Measurements from ENCODE around the gene FREM2. TPM values are rescaled to one million over a fixed set of nuclear protein-coding genes. Genes with fewer than 3 reads are reported as not detected.

FREM2 gene
- total and polyA plus RNA-seq, 2 of the 4 experiments (the other 2 are of a cell fraction): not detected

DNA sequence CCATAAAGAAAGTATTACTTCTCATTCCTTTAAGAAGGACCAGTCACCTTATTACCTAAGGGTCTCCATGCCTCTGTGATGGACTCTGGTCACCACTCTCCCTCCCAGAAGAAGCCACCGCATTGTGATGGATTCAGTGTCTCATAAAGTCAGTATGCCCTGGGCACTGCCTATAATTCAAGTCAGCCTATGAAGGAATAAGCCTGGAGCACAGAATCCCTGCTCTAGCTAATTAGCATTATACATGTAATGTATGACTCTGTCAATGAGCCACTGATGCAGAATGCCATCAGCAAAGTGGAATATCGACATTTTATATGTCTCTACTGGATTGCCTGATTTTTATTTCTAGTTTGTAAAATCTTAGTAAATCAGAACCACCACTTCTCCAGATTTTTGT is 14.9 kb upstream of the FREM2 start:
- Histone ChIP-seq H3K79me1 (ENCODE audit: low read depth in 1 of 2, low read length in 2 of 2) (no peaks in the 10 kb centered on the region), H3K4me2 (ENCODE audit: low read depth, low read length) (no peak overlapping the region), H4K20me1 (ENCODE audit: insufficient read depth, low read length) (no peaks in the 10 kb centered on the region), H4K91ac (ENCODE audit: insufficient read depth, low read depth, low read length) (no peak overlapping the region), H4K5ac (ENCODE audit: low read depth, low read length) (no peak overlapping the region), H3K9ac (ENCODE audit: low read depth, low read length) (no peak overlapping the region), H3K9me3 (ENCODE audit: control insufficient read depth, insufficient read depth, low read length) (no peaks in the 10 kb centered on the region), H3K4me3 (ENCODE audit: insufficient read depth, low read depth, low read length) (no peak overlapping the region), H3K14ac (replicated peaks; ENCODE audit: low read depth, low read length) (no peak overlapping the region), H3K36me3 (ENCODE audit: control insufficient read depth, insufficient read depth, low read length) (no peaks in the 10 kb centered on the region), H3K4me1 (ENCODE audit: control insufficient read depth, insufficient read depth, low read length) (no peaks in the 10 kb centered on the region), H3K4ac (ENCODE audit: low read depth, low read length) (no peak overlapping the region), H2BK120ac (ENCODE audit: low read depth, low read length) (no peak overlapping the region), H4K8ac (ENCODE audit: low read depth in 2 of 2, low read length in 2 of 2) (no peak overlapping the region), H3K18ac (ENCODE audit: low read depth, low read length) (no peak overlapping the region), H3K56ac (ENCODE audit: extremely low read depth, insufficient read depth, low read length) (no peak overlapping the region), H2AK9ac (replicated peaks; ENCODE audit: low read depth, low read length, poor library complexity) (no peak overlapping the region), H2BK15ac (ENCODE audit: low read depth, low read length) (no peak overlapping the region), H3K27me3 (ENCODE audit: control insufficient read depth, insufficient read depth, low read length) (no peaks in the 10 kb centered on the region), H2BK5ac (ENCODE audit: low read depth, low read length, poor library complexity, severe bottlenecking) (no peak overlapping the region), H2BK20ac (ENCODE audit: low read depth, low read length) (no peak overlapping the region), H3K9me1 (ENCODE audit: insufficient read depth, low read length) (no peaks in the 10 kb centered on the region), H2AK5ac (ENCODE audit: low read depth, low read length) (no peak overlapping the region), H2AFZ (replicated peaks; ENCODE audit: low read length, poor library complexity) (no peak overlapping the region), H3K27ac (ENCODE audit: insufficient read depth, low read length) (no peak overlapping the region), H3K23ac (ENCODE audit: low read depth, low read length) (no peak overlapping the region)
- CTCF ChIA-PET: no interaction called here
- BruUV-seq (replicated peaks): no TSS peak
- DNase-seq: no peak
- intact Hi-C loops (cut with micrococcal nuclease) (no loop called here), dilution Hi-C loops (cut with HindIII; ENCODE audit: low sequenced_read_pairs, unreplicated experiment) (no loop called here), in situ Hi-C loops (cut with MboI; ENCODE audit: low sequenced_read_pairs) (no loop called here)
- ATAC-seq (ENCODE audit: low read depth): no peak
- POLR2A ChIA-PET (ENCODE audit: unreplicated experiment): no interaction called here
- WGBS, 2 experiments (ENCODE audit: extremely low coverage in 2 of 2, insufficient read length in 1 of 2): no CpG with 5 or more reads among the region's 2 CpGs
- no peak for TF ChIP-seq POLR2A (IDR thresholded peaks at IDR 0.05; ENCODE audit: low read depth, low read length)
- TF ChIP-seq FOS (IDR thresholded peaks at IDR 0.05; ENCODE audit: low read depth, low read length): no peak
- no peak for TF ChIP-seq MAFK (IDR thresholded peaks at IDR 0.05; ENCODE audit: low read depth, low read length)
- no peak for TF ChIP-seq SMC3 (IDR thresholded peaks at IDR 0.05; ENCODE audit: low read depth, low read length)
- TF ChIP-seq, protein P1, sequence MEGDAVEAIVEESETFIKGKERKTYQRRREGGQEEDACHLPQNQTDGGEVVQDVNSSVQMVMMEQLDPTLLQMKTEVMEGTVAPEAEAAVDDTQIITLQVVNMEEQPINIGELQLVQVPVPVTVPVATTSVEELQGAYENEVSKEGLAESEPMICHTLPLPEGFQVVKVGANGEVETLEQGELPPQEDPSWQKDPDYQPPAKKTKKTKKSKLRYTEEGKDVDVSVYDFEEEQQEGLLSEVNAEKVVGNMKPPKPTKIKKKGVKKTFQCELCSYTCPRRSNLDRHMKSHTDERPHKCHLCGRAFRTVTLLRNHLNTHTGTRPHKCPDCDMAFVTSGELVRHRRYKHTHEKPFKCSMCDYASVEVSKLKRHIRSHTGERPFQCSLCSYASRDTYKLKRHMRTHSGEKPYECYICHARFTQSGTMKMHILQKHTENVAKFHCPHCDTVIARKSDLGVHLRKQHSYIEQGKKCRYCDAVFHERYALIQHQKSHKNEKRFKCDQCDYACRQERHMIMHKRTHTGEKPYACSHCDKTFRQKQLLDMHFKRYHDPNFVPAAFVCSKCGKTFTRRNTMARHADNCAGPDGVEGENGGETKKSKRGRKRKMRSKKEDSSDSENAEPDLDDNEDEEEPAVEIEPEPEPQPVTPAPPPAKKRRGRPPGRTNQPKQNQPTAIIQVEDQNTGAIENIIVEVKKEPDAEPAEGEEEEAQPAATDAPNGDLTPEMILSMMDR (conservative IDR thresholded peaks at IDR 0.05; ENCODE audit: low read depth, low read length): no peak
- TF ChIP-seq CHD1 (IDR thresholded peaks at IDR 0.05; ENCODE audit: low read depth, low read length): no peak
- TF ChIP-seq, protein P2, sequence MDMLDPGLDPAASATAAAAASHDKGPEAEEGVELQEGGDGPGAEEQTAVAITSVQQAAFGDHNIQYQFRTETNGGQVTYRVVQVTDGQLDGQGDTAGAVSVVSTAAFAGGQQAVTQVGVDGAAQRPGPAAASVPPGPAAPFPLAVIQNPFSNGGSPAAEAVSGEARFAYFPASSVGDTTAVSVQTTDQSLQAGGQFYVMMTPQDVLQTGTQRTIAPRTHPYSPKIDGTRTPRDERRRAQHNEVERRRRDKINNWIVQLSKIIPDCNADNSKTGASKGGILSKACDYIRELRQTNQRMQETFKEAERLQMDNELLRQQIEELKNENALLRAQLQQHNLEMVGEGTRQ (IDR thresholded peaks at IDR 0.05; ENCODE audit: low read depth, low read length): no peak
- TF ChIP-seq, protein P3, sequence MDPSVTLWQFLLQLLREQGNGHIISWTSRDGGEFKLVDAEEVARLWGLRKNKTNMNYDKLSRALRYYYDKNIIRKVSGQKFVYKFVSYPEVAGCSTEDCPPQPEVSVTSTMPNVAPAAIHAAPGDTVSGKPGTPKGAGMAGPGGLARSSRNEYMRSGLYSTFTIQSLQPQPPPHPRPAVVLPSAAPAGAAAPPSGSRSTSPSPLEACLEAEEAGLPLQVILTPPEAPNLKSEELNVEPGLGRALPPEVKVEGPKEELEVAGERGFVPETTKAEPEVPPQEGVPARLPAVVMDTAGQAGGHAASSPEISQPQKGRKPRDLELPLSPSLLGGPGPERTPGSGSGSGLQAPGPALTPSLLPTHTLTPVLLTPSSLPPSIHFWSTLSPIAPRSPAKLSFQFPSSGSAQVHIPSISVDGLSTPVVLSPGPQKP (IDR thresholded peaks at IDR 0.05; ENCODE audit: borderline replicate concordance, low read depth, low read length): no peak
- TF ChIP-seq RCOR1 (IDR thresholded peaks at IDR 0.05; ENCODE audit: insufficient replicate concordance, low read length): no peak
- TF ChIP-seq BHLHE40 (IDR thresholded peaks at IDR 0.05; ENCODE audit: low read depth, low read length): no peak
- no peak for TF ChIP-seq RFX5 (IDR thresholded peaks at IDR 0.05; ENCODE audit: low read depth, low read length)
- TF ChIP-seq MAZ (IDR thresholded peaks at IDR 0.05; ENCODE audit: borderline replicate concordance, low read depth, low read length): no peak
- TF ChIP-seq NFE2L2 (IDR thresholded peaks at IDR 0.05; ENCODE audit: low read depth, low read length): no peak
- no peak for TF ChIP-seq MXI1 (IDR thresholded peaks at IDR 0.05; ENCODE audit: borderline replicate concordance, low read depth, low read length)

All from IMR-90 (cell line).